Activated CD4-positive, alpha-beta T cell treated with anti-CD3 and anti-CD28 coated beads, Interleukin-2, amount 10 ng/mL, durations not matched to agents 24 days and 14 days (primary cell): Measurements from ENCODE around the gene PDE5A. TPM values are rescaled to one million over a fixed set of nuclear protein-coding genes. Genes with fewer than 3 reads are reported as not detected.
A peak's percentile ranks its signal among the peaks of the same experiment; 100 is the strongest.

Experiments used
- DNase-seq: peaks from one replicate; pipeline ENCODE4 v3.0.0; 2022
- H3K27ac Mint-ChIP-seq: one replicate; pipeline ENCODE4 v1.8.0; 2022; ENCODE audit warnings: mild to moderate bottlenecking, mixed read lengths
- H3K27me3 Mint-ChIP-seq: one replicate; pipeline ENCODE4 v1.8.0; 2022; ENCODE audit warnings: mixed read lengths
- H3K36me3 Mint-ChIP-seq: one replicate; pipeline ENCODE4 v1.8.0; 2022; ENCODE audit warnings: low read depth, mild to moderate bottlenecking, mixed read lengths
- H3K4me1 Mint-ChIP-seq: one replicate; pipeline ENCODE4 v1.8.0; 2021; ENCODE audit warnings: mixed read lengths
- H3K4me3 Mint-ChIP-seq: one replicate; pipeline ENCODE4 v1.8.0; 2022; ENCODE audit warnings: mild to moderate bottlenecking, moderate library complexity, mixed read lengths
- H3K9me3 Mint-ChIP-seq: one replicate; pipeline ENCODE4 v1.8.0; 2021; ENCODE audit warnings: mixed read lengths
- intact Hi-C: fragments of 100-400 bp; cut with micrococcal nuclease; formaldehyde crosslinking; loops from one replicate; pipeline ENCODE4 v1.15.1; 2023
- total RNA-seq: library from RNA; stranded (reverse); gene quantifications from 2 replicates; pipeline ENCODE4 v1.2.3, GENCODE V29; 2022

The PDE5A gene
- total RNA-seq, 1 donor from 2014 or later, result not detected

DNA sequence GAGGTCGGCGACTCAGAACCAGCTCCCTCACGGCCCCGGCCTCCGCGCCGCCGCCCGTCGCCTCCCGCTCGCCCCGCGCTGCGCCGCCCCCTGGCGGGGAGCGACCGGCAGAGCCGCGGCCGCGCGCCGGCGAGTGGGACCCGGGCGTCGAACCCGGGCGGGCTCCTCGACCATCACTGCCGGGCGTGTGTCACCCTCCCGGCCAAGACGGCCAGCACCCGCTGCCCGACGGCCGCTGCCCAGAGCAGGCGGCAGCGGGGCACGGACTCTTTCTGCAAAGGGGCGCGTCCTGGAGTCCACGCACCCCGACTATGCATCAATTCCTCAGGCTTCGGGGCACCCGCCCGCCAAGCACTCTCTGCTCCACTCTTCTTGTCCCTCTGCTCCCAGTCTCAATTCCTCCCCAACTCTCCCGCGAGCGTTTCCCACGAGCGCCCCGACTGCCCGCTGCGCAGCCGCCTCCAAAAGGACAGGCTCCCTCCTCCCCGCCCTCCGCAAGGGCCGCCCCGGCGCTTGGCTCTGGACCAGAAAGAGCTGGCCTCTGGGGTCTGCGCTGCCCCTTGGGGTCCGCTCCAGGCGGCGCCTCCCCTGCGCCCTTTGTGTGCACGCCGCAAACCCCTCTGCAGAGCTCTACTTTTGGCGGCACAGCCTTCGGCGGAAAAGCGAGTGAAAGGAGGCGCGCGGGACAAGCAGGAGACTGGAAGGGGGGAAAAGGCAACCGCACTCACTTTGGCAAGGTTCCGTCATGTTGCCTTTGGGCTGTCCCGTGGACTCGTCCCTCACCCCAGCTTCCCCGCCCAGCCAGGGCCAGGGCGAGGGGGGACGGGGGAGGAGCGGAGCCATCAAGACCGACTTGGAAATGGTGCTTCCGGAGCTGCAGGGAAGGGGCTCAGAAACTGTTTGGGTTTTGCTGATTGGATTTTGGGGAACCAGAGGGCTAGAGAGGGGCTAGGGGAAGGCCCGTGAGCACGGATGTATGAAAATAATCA, 1.0 kb downstream of the PDE5A start:
- peak overlapping the region; percentile 55 for H3K27ac Mint-ChIP-seq
- H3K9me3 Mint-ChIP-seq, result no peaks in the 10 kb centered on the region
- peak overlapping the region; percentile 89 for H3K4me3 Mint-ChIP-seq
- intact Hi-C loops, result loop anchor here (1.0 to 10.0 kb wide), 5 partner anchors 70 to 645 kb away; no protein-coding TSS in a partner anchor
- H3K27me3 Mint-ChIP-seq, result peaks cover 62% of the 10 kb centered on the region
- peak; percentile 89 for DNase-seq
- H3K4me1 Mint-ChIP-seq, result peaks cover 20% of the 10 kb centered on the region
- no peaks in the 10 kb centered on the region for H3K36me3 Mint-ChIP-seq

DNA sequence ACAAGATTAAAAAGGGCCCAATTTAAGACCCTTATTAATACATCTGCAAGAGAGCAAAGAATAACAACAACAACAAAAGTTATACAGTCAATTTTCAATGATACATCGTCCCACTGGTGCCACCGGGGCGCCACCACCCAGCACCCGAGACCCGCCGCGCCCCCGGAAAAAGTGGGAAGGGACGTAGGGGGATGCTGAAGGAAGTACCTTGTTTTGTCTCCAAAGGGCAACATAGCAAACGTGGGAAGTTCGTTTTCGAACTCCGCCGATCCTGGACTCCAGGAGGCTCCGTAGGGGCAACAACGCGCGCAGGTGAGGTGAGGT, 1.7 kb downstream of the PDE5A start:
- intact Hi-C loops, result loop anchor here (2.0 to 10.0 kb wide), 3 partner anchors 70 to 172 kb away; no protein-coding TSS in a partner anchor
- Mint-ChIP-seq H3K27me3 (peaks cover 56% of the 10 kb centered on the region), H3K27ac (no peak overlapping the region), H3K9me3 (no peaks in the 10 kb centered on the region), H3K4me3 (peak overlapping the region; percentile 81), H3K4me1 (peaks cover 20% of the 10 kb centered on the region), H3K36me3 (no peaks in the 10 kb centered on the region)
- no peak for DNase-seq

DNA sequence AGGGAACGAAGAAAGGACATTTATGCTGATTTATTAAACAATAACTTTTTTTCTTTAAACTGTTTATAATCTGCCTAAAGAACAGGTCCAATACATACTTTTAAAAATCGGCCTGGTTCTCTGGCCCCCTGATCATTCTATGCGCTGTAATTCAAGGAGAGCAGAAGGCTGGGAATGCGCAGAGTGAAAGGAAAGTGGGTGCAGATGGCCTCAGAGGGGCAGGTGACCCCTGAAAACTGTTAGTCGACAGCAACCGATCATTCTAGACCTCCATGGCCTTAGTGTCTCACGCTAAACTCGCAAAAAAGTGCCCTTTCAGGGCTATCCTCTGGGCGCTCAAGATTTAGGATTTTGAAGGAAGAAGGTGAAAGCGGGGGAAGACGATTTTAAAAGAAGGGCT, 2.2 kb downstream of the PDE5A start:
- no peak overlapping the region for H3K27ac Mint-ChIP-seq
- H3K27me3 Mint-ChIP-seq, result peaks cover 56% of the 10 kb centered on the region
- H3K4me3 Mint-ChIP-seq, result peak overlapping the region; percentile 81
- DNase-seq, result peak; percentile 50
- no peaks in the 10 kb centered on the region for H3K9me3 Mint-ChIP-seq
- H3K36me3 Mint-ChIP-seq, result no peaks in the 10 kb centered on the region
- intact Hi-C loops, result loop anchor here (2.0 to 10.0 kb wide), 3 partner anchors 69 to 172 kb away; no protein-coding TSS in a partner anchor
- peaks cover 20% of the 10 kb centered on the region for H3K4me1 Mint-ChIP-seq

DNA sequence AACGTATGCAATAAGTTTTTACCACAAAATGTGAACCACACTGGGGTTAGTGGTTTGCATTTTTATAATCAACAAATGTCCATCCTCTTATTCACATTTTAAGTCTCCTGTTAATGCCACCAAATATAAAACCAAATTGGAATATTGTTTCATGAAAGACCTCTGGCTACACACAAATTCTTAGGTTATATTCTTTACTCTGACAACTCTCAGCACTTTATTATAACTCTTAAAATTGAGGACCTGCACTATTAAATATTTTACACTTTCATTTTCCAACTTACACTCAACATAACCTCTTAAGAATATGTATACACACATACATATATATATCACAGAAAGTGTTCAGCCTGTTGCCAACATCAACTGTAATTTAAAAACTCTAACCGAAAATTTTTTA, 2.8 kb downstream of the PDE5A start:
- H3K9me3 Mint-ChIP-seq, result no peaks in the 10 kb centered on the region
- peaks cover 54% of the 10 kb centered on the region for H3K27me3 Mint-ChIP-seq
- H3K4me1 Mint-ChIP-seq, result peaks cover 20% of the 10 kb centered on the region

DNA sequence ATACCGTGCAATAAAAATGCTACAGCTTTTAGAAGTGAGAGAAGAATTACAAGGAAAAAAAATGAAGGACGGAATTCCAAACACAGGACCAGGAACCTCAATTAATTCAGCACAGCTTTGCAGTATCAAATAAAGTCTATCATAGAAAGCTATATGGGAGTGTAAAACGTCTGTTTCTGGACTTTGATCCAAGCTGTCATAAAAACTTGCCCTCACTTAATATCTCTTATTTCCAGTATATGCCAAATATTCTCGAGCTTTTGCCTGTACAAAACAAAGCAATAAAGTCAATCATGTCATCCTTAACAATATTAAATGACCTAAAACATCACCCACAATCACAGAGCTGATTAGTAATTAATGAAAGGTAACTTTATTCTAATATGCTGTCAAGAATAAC, 4.2 kb downstream of the PDE5A start:
- H3K4me3 Mint-ChIP-seq, result no peak overlapping the region
- no peaks in the 10 kb centered on the region for H3K9me3 Mint-ChIP-seq
- H3K27ac Mint-ChIP-seq, result no peak overlapping the region
- intact Hi-C loops, result loop anchor here (10.0 kb wide), 1 partner anchor 160 kb away; no protein-coding TSS in a partner anchor
- H3K27me3 Mint-ChIP-seq, result peaks cover 49% of the 10 kb centered on the region
- DNase-seq, result no peak
- H3K4me1 Mint-ChIP-seq, result peaks cover 20% of the 10 kb centered on the region
- no peaks in the 10 kb centered on the region for H3K36me3 Mint-ChIP-seq

More for the DNA sequence above, 2.8 kb downstream of the PDE5A start:
- Mint-ChIP-seq H3K27ac (no peak overlapping the region), H3K36me3 (no peaks in the 10 kb centered on the region), H3K4me3 (no peak overlapping the region)
- intact Hi-C loops, result loop anchor here (2.0 to 10.0 kb wide), 3 partner anchors 68 to 171 kb away; no protein-coding TSS in a partner anchor
- DNase-seq, result no peak

DNA sequence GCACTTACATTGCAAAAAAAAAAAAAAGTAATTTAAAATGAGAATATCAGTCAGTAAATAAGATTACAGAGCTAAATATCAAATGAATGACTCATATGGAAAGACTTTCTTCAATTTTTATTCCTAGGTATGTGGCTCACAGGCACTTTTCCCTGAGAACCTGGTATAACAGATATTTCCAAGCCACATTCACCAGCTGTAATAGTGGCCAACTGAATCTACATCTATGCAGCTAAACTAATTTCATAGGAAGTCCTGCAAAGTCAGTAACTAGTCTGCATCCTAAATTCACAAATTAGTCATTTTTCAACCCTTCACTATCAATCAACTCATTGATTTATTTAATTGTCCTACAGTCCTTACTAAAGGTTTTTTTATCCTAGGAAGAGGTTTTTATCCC, 5.6 kb downstream of the PDE5A start:
- DNase-seq, result no peak
- intact Hi-C loops, result loop anchor here (10.0 kb wide), 1 partner anchor 162 kb away; no protein-coding TSS in a partner anchor
- H3K27ac Mint-ChIP-seq, result no peak overlapping the region
- H3K9me3 Mint-ChIP-seq, result no peaks in the 10 kb centered on the region
- H3K4me3 Mint-ChIP-seq, result no peak overlapping the region
- H3K4me1 Mint-ChIP-seq, result peaks cover 12% of the 10 kb centered on the region
- H3K36me3 Mint-ChIP-seq, result no peaks in the 10 kb centered on the region
- peaks cover 44% of the 10 kb centered on the region for H3K27me3 Mint-ChIP-seq

DNA sequence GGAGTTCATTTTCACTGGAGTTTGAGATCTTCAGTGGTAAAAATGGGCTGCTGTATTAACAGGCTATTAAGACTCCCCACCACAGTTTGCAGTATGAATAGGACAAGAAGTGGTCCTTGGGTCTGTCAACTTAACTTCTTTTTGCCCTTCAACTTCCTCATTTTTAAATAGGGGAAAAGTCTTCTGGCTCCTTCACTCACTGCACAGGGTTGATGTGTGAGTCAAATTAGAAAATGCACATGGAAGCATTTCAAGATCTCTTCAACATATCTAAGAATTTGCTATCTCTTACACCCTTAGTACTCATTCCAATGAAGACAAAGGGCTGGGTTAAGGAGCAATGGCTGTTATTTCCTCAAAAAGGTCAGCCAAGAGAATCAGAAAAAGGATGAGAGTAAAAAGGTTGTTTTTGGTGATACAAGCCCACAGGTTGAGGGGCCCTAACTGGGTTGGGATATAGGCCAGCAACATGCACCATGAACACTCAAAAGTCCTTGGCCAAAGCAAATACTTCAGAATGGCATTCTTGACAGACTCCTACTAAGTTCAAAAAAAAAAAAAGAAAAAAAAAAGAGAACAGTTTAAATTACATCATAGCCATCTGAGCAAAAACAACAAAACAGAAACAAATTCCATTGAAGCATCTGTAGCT, 13.4 kb downstream of the PDE5A start:
- DNase-seq, result no peak
- Mint-ChIP-seq H3K27ac (no peak overlapping the region), H3K36me3 (no peaks in the 10 kb centered on the region), H3K4me3 (no peak overlapping the region), H3K27me3 (peaks cover 15% of the 10 kb centered on the region), H3K9me3 (no peaks in the 10 kb centered on the region), H3K4me1 (no peaks in the 10 kb centered on the region)
- intact Hi-C loops, result no loop called here

DNA sequence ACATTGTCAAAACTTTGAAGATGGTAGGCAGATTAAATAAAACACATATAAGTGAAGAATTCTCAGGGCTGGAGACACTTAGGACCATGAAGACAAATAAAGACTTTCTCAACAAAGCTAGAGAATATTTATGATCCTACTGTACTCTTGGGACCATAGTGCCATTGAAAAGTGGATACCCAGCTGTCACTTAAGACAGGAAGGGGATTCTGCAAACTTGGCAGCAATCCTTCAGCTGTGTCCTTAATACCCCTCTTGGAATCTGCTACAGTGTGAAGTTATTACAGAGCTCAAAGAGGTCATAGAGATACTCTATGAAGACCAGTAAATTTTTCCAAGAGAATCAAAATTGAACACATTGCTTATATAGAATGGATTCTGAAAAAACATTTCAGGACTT, 24.3 kb downstream of the PDE5A start:
- no peak for DNase-seq
- intact Hi-C loops, result no loop called here
- H3K4me3 Mint-ChIP-seq, result no peak overlapping the region
- H3K36me3 Mint-ChIP-seq, result no peaks in the 10 kb centered on the region
- H3K27me3 Mint-ChIP-seq, result peaks cover 5% of the 10 kb centered on the region
- H3K4me1 Mint-ChIP-seq, result no peaks in the 10 kb centered on the region
- H3K27ac Mint-ChIP-seq, result no peak overlapping the region
- H3K9me3 Mint-ChIP-seq, result no peaks in the 10 kb centered on the region

DNA sequence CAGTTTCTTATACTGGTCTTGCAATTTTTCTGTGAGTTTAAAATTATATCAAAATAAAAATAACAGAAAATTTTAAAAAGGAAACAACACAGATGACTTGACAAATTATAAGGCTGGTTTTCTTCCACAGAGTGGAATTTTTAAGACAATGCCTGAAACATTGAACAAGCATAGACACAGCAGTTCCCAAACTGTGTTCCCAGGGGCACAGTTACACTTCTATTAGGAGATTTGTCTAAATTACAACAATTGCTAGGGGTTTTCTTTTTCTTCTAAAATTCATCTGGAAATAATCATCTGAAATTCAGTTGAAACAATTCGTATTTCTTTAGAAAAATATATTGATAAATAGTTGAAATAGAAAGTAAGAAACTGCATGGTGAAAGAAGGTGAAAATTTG, 26.2 kb downstream of the PDE5A start:
- no peaks in the 10 kb centered on the region for H3K36me3 Mint-ChIP-seq
- H3K27ac Mint-ChIP-seq, result no peak overlapping the region
- H3K4me1 Mint-ChIP-seq, result no peaks in the 10 kb centered on the region
- intact Hi-C loops, result no loop called here
- no peak for DNase-seq
- H3K27me3 Mint-ChIP-seq, result peaks cover 5% of the 10 kb centered on the region
- peaks cover 5% of the 10 kb centered on the region for H3K9me3 Mint-ChIP-seq
- H3K4me3 Mint-ChIP-seq, result no peak overlapping the region

DNA sequence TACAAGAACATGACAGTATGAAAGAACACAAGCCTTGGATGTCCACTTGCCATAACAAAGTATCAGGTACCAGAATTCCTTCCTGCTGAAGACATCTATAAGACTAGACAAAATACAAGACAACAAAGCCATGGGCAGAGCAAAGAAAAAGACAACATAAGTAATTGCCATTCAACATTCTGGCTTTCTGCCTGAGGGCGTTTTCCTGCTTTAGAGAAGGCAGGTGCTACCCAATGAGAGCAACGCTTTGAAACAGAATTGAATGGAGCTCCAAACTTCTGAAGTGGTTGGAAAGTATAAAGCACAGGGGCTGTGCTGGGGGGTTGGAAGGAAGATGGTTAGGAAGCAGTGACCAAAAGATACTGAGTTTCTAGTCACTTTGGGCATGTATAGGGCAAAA, 30.1 kb downstream of the PDE5A start:
- H3K9me3 Mint-ChIP-seq, result peaks cover 5% of the 10 kb centered on the region
- H3K27ac Mint-ChIP-seq, result no peak overlapping the region
- H3K4me3 Mint-ChIP-seq, result no peak overlapping the region
- no peaks in the 10 kb centered on the region for H3K4me1 Mint-ChIP-seq
- intact Hi-C loops, result no loop called here
- H3K27me3 Mint-ChIP-seq, result peaks cover 5% of the 10 kb centered on the region
- no peaks in the 10 kb centered on the region for H3K36me3 Mint-ChIP-seq
- no peak for DNase-seq

DNA sequence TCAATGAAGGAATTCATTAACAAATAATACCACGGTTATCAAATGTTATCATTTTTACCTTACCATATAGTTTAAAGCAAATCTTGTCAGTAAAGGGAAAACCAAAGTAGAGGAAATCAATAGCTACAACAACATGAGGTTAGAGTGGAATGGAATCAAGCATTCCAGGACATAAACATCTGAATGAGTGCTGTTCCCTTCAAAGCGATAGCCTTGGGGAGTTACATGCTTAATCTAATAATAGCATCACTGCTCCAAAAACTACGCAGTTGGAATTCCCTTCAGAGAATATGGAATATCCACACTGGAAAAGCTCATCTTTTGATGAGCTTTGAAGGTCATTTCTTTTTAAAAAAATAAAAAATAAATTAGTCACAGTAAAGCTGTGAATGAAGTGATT, 31.2 kb downstream of the PDE5A start:
- no peaks in the 10 kb centered on the region for H3K36me3 Mint-ChIP-seq
- peaks cover 5% of the 10 kb centered on the region for H3K9me3 Mint-ChIP-seq
- no peak for DNase-seq
- H3K27me3 Mint-ChIP-seq, result peaks cover 5% of the 10 kb centered on the region
- H3K27ac Mint-ChIP-seq, result no peak overlapping the region
- H3K4me3 Mint-ChIP-seq, result no peak overlapping the region
- H3K4me1 Mint-ChIP-seq, result no peaks in the 10 kb centered on the region
- intact Hi-C loops, result no loop called here

DNA sequence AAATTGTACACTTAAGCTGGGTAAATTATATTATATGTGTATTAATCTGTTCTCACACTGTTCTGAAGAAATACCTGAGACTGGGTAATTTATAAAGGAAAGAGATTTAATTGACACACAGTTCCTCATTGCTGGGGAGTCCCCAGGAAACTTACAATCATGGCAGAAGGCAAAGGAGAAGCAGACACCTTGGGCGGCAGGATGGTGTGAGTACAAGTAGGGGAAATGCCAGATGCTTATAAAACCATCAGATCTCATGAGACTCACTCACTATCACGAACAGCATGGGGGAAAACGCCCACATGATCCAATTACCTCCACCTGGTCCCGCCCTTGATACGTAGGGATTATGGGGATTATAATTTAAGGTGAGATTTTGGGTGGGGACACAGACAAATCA, 34.9 kb downstream of the PDE5A start:
- no peak overlapping the region for H3K27ac Mint-ChIP-seq
- H3K27me3 Mint-ChIP-seq, result peaks cover 8% of the 10 kb centered on the region
- intact Hi-C loops, result no loop called here
- H3K36me3 Mint-ChIP-seq, result no peaks in the 10 kb centered on the region
- peaks cover 5% of the 10 kb centered on the region for H3K9me3 Mint-ChIP-seq
- DNase-seq, result no peak
- no peaks in the 10 kb centered on the region for H3K4me1 Mint-ChIP-seq
- H3K4me3 Mint-ChIP-seq, result no peak overlapping the region

DNA sequence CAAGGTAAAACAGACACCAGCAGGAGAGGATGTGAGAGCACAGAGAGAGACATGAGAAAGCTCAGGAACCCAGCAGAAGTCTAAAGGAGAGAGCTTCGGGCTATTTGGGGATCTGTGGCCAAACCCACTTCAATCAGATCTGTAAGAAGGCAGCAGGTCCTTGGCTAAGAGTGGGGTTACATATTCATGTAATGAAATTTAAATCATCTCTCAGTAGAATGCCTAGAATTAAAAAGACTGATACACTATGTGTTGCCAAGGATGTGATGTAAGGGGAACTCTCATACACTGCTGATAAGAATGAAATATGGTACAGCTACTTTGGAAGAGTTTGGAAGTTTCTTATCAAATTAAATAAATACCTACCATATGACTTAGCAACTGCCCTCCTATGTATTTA, 35.8 kb downstream of the PDE5A start:
- no peaks in the 10 kb centered on the region for H3K4me1 Mint-ChIP-seq
- H3K27me3 Mint-ChIP-seq, result peaks cover 8% of the 10 kb centered on the region
- DNase-seq, result no peak
- H3K36me3 Mint-ChIP-seq, result no peaks in the 10 kb centered on the region
- H3K4me3 Mint-ChIP-seq, result no peak overlapping the region
- no peak overlapping the region for H3K27ac Mint-ChIP-seq
- H3K9me3 Mint-ChIP-seq, result no peaks in the 10 kb centered on the region
- intact Hi-C loops, result no loop called here

DNA sequence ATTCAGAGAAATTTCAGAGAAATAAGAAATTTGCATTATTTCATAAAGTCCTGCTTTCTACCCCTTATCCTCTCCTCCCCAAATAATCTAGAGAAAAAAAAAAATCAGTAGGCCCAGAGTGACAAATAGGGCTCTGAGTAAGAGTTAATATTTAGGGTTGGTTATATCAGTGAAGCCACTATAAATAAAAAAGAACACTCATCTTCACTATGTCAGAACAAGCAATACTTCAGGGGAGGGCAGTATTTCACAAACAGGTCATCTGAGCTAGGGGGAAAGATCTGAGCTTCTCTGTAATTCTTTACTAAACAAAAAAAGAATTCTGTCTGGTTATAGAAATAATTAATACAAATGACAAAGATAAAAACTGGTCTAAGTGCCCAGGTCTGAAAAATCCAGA, 39.4 kb downstream of the PDE5A start:
- Mint-ChIP-seq H3K27me3 (peaks cover 5% of the 10 kb centered on the region), H3K9me3 (no peaks in the 10 kb centered on the region), H3K36me3 (no peaks in the 10 kb centered on the region), H3K27ac (no peak overlapping the region), H3K4me3 (no peak overlapping the region), H3K4me1 (no peaks in the 10 kb centered on the region)
- no peak for DNase-seq
- intact Hi-C loops, result no loop called here
